NCI-H460 (cell line): Measurements from ENCODE around the gene TSPAN11. TPM values are rescaled to one million over a fixed set of nuclear protein-coding genes. Genes with fewer than 3 reads are reported as not detected.
A peak's percentile ranks its signal among the peaks of the same experiment; 100 is the strongest.

Experiments
- DNase-seq: peaks from one replicate; pipeline ENCODE4 v3.0.0-alpha.2; 2016; ENCODE audit warnings: low read depth; ENCODE audit errors: extremely low read depth
- total RNA-seq: library from RNA; depleted of rRNA; stranded (reverse); fragments of >200 nt; shearing (Covaris generic); gene quantifications from 2 replicates; pipeline ENCODE4 v1.2.3, GENCODE V29; 2014

The TSPAN11 gene
- total RNA-seq, 1 experiment from 2014 or later: not detected

- no peak for DNase-seq
Observed at GRCh38 chr12:30976206-30976605, 49.7 kb downstream of the TSPAN11 start.

GRCh38 chr12:30977124-30977523 is 50.6 kb downstream of the TSPAN11 start:
- DNase-seq: no peak

- DNase-seq: no peak
Observed at GRCh38 chr12:30977537-30978349, 51.2 kb downstream of the TSPAN11 start.

GRCh38 chr12:30978639-30979038 is 52.1 kb downstream of the TSPAN11 start:
- no peak for DNase-seq

- no peak for DNase-seq
Observed at GRCh38 chr12:30979371-30980259, 53.1 kb downstream of the TSPAN11 start.

- DNase-seq: no peak
Observed at GRCh38 chr12:30980955-30981662, 54.6 kb downstream of the TSPAN11 start.

- no peak for DNase-seq
Observed at GRCh38 chr12:30982413-30982812, 55.9 kb downstream of the TSPAN11 start.

- DNase-seq: peak; percentile 27
Observed at GRCh38 chr12:30985814-30986452, 59.4 kb downstream of the TSPAN11 start.

GRCh38 chr12:30988086-30988485 is 61.5 kb downstream of the TSPAN11 start:
- no peak for DNase-seq

GRCh38 chr12:30988646-30989286 is 62.2 kb downstream of the TSPAN11 start:
- no peak for DNase-seq

- DNase-seq: no peak
Observed at GRCh38 chr12:30989754-30990153, 63.2 kb downstream of the TSPAN11 start.

GRCh38 chr12:30990316-30990715 is 63.8 kb downstream of the TSPAN11 start:
- DNase-seq: no peak

- DNase-seq: no peak
Observed at GRCh38 chr12:30990776-30991175, 64.2 kb downstream of the TSPAN11 start.

- no peak for DNase-seq
Observed at GRCh38 chr12:30991466-30991865, 64.9 kb downstream of the TSPAN11 start.

GRCh38 chr12:30992381-30992780 is 65.8 kb downstream of the TSPAN11 start:
- DNase-seq: no peak

GRCh38 chr12:30993766-30994165 is 67.2 kb downstream of the TSPAN11 start:
- DNase-seq: no peak

- no peak for DNase-seq
Observed at GRCh38 chr12:30994274-30994673, 67.7 kb downstream of the TSPAN11 start.

- no peak for DNase-seq
Observed at GRCh38 chr12:30996255-30996654, 69.7 kb downstream of the TSPAN11 start.

GRCh38 chr12:30996752-30997151 is 70.2 kb downstream of the TSPAN11 start:
- no peak for DNase-seq
